GM18868 (cell line): ENCODE measurements around the gene CNOT3.

Source experiments
- ATAC-seq: cut with Tn5 transposase; IDR thresholded peaks from one replicate; pipeline ENCODE4 v1.9.1; 2021; ENCODE audit warnings: mild to moderate bottlenecking, moderate library complexity; ENCODE audit not compliant: unreplicated experiment

CNOT3 gene

GRCh38 chr19:54115109-54116063, 22.2 kb upstream of the CNOT3 start, which contains the start of the genes PRPF31 and TFPT:
TSS of gene PRPF31 (plus strand) at chr19:54115754. CDS start at chr19:54118279, 2,525 bp downstream.
TSS of gene TFPT (minus strand) at chr19:54115657. CDS start at chr19:54115269, 388 bp downstream.
- ATAC-seq = peak; percentile 75

DNA sequence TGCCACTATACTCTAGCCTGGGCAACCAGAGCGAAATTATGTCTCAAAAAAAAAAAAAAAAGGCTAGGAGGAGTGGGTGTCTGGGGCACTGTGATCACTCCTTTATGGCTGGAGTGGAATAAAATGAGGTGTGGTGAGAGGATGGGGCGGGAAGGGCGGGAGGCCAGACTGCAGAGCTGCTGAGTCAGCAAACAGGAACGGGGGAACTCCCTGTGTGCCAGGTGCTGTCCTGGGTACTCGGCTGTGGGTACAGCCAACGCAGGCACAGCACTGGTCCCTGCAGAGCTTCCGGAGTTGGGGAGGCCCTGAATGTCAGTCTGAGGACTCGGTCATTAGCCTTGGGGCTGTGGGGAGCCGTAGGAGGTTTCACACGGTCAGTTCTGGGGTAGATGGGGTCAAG, 16.3 kb upstream of the CNOT3 start:
- no peak for ATAC-seq

GRCh38 chr19:54123682-54124081, 13.9 kb upstream of the CNOT3 start:
- no peak for ATAC-seq

- ATAC-seq = no peak
Measured at GRCh38 chr19:54124393-54124792, 13.2 kb upstream of the CNOT3 start.

GRCh38 chr19:54125713-54126112, 11.8 kb upstream of the CNOT3 start:
- no peak for ATAC-seq

DNA sequence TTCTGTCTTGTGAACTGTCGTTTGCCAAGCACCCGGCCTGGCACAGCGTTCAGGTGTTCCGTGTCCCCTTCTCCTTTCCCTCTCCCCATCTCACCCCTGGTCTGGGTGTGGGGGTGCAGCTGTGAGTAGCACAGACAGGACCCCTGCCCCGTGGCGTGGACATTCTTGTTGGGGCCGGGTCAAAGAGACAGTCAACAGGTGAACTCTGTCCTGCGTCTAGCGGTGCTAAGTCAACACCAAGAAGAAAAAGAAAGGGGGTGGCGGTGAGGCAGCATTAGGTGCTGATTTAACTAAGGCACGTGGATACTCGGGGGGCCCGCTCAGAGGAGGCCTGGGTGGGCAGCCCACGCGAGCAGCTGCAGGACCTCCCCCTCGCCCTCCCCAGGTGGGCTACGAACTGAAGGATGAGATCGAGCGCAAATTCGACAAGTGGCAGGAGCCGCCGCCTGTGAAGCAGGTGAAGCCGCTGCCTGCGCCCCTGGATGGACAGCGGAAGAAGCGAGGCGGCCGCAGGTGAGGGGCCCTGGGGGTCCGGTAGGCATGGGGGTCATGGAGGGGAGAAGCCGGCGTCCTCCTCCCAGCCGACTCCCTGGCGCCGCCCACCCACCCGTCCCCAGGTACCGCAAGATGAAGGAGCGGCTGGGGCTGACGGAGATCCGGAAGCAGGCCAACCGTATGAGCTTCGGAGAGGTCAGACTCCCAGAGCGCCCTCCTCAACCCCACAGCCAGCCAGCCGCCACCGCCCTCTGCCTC, 9.7 kb upstream of the CNOT3 start:
- ATAC-seq = no peak

DNA sequence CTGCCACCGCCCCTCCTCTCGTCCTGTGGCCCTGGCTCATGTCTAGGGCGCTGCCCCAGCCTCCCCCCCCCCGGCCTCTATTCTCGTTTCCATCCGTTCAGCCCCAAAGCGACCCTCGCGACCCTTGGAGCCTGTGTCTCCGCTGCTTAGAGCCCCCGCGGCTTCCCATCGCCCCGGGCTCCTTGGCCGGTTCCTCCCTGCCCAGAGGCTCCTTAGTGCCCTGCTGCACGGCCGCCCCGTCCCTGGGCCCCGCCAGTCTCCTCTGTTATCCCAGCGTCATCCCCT, 9.2 kb upstream of the CNOT3 start:
- no peak for ATAC-seq

DNA sequence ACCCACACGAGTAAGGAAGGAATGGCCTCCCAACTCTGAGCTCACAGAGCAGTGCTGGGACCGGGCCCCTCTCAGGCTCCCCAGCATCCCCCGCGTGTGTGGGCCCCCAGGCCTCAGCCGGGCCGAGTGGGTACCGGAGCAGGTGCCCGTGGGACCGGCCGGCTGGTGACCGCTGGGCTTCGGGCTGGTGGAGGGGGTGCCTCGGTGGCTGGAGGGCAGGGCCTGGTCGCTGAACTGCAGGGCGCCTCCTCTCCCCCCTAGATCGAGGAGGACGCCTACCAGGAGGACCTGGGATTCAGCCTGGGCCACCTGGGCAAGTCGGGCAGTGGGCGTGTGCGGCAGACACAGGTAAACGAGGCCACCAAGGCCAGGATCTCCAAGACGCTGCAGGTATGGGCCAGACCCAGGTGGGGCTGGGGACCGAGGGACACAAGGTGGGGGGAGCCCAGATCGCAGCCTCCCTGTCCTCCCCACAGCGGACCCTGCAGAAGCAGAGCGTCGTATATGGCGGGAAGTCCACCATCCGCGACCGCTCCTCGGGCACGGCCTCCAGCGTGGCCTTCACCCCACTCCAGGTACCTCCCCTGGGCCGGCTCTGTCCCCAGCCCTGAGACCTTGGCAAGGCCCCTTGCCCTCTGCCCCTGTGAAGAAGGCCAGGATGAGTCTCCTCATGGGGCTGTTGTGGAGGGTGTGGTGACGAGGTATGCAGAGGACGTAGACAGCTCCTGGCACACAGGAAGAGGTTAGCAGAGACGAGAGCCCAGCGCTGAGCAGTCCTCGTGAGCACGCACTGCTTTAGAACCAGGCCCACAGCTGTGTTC, 8.6 kb upstream of the CNOT3 start:
- ATAC-seq = no peak

DNA sequence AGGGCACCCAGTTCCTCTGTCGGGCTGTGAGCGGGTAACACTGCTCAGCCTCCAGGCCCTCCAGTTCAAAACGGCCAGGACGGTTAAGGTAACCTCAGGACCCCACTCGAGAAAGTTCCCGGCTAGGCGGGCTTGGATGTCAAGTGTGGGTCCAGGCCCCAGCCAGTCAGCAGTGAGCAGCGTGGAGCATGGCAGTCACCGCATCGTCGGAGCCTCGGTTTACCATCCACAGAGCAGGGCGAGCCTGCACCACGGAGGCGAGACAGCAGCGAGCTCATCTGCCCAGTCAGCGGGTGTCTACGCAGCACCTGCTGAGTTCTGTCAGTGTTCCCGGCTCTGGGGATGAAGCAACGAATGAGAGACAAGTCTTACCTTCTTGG, 8.0 kb upstream of the CNOT3 start:
- no peak for ATAC-seq

DNA sequence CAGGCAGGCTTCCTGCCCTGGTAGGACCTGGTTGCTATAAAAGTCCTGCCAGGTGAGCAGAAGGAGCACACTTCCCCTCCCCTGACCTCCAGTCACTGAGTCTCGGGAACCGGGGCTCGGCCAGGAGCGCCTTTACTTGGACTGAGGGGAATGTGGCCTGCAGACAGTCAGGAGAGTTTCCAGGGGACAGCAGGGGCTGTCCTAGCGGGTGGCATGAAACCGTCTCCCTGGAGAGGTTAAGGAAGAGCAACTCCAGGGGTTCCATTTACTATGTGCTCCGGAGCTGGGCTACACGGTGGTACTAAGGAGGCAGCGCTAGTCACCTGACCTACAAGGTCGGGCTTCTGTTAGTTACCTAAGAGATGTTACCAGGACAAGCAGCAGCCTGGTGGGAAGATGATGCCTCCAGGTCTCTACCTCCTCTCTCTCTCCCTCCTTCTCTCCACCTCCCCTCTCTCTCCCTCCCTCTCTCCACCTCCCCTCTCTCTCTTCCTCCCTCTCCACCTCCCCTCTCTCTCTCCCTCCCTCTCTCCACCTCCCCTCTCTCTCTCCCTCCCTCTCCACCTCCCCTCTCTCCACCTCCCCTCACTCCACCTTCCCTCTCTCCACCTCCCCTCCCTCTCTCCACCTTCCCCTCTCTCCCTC, 4.1 kb upstream of the CNOT3 start:
- no peak for ATAC-seq

GRCh38 chr19:54133957-54134590, 3.5 kb upstream of the CNOT3 start:
- ATAC-seq = no peak

DNA sequence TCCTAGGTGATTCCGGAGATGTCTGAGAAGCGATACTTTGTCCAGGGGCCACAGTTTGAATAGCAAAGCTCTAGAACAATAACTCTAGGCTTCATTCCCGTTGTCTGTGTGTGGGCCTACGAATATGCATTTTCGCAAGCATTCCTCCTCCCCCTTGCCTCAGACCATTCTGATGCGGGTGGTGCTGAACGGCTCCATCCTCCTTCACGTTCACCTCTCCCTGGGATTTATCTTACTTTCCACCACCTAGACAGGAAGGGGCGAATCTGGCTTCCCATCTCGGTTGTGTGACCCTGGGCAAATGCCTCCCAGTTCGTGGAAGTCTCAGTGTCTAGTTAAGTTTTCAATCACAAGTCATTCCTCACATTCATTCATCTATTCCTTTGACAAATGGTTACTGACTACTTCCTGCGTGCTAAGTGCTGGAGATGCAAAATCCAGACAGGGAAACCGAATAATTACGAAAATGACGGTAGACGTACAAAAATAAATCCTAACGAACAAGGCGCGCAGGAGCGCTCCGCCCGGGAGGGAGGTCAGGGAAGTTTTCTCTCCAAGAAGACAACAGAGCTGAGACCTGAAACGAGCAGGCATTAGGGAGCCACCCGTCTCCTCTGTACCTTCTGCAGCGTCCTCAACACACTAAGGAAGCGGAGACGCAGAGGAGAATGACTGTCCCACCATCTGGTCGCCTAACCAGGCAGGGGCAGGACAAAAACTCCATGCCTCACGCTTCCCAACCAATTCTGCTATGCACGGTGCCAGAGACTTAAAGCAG, 1.3 kb upstream of the CNOT3 start:
- ATAC-seq = no peak

DNA sequence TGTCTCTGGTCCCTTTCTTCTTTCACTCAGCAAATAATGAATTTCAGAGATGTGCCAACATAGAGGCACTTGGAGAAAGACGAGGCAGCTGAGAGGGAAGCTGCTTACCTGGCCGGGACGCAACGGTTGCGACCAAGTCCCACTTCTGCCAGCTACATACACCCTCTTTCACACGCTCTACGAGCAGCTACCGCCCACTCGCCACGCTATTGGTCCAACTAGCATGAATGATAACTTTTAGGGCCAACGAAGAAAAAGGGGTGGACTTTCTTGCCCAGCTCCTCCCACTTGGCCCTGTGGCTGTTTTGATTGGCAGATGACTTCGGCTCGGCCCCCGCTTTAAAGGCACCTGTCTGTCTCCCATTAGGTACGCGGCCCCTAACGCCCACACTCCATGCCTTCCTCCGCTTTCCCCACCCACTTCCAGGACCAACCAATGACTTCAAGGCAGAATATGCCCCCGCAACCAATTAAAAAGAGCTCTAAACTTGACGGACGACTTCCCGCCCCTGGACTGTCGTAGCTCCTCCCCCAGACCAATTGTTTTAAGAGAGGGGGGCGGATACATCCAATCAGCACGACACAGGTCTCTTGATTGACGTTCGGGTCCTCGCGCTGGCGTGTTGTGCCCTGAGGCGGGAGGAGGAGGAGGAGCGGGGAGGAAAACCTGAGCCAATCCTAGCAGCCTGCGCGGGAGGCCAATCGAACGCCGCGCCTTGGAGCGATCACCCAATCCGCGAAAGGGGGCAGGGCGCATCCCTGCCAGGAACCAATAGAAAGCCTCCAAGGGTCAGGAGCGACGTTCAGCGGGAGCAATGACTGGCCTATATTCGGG, 481 bp upstream of the CNOT3 start:
- peak; percentile 79 for ATAC-seq

DNA sequence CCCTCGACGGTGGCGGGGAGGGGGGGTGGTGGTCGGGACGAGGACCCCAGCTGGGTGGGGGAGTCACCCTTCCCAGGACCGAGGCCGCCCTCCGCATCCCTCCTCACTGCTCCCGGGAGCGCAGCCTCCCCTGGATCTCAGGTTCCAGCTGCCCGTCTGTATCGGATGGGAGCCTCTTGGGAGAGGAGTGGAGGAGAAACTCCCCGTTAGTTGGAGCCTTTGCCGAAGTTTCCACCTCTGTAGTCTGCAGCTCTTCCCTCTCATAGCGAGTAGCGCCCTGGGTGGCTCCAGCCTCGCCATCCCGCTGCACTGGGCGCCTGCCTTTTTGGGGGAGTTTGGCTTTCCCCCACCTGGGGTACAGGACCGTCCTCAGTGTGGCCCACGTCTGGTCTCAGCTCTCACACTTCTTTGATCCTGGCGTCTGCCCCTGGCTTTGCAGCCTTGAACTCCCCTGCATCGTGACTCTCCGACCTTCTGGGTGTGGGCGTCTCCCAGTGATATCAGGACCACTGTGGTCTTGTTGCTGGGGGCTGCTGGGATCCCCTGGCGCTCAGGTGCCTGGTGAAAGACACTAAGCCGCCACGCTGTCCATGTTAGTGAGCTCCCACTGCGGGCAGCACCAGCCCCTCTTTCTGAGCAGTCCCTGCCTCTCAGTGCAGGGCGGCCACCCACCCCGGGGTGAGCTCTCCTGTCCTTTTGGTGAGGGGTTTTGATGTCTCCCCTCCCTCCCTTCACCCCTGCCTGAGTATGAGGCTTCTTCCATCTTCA, 1.1 kb downstream of the CNOT3 start:
- no peak for ATAC-seq

GRCh38 chr19:54141356-54141755, 3.8 kb downstream of the CNOT3 start:
- ATAC-seq = no peak

- no peak for ATAC-seq
Measured at GRCh38 chr19:54142166-54142780, 4.7 kb downstream of the CNOT3 start.

DNA sequence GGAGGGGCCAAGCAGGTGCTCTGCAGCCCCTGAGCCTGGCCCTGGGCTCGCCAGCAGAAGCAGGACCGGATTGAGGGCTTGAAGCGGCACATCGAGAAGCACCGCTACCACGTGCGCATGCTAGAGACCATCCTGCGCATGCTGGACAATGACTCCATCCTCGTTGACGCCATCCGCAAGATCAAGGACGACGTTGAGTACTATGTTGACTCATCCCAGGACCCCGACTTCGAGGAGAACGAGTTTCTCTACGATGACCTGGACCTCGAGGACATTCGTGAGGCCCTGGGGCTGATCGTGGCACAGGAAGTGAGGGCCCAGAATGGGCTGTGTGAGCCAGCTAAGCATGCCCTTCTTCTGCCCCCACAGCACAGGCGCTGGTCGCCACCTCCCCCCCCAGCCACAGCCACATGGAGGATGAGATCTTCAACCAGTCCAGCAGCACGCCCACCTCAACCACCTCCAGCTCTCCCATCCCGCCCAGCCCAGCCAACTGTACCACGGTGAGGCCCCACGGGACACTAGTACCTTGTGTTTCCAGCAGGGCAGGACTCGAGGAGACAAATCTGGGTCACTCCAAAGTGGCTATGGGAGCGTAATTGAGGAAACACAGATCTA, 8.1 kb downstream of the CNOT3 start:
- ATAC-seq = no peak
